ENCODE measurements around the gene MPO.

GRCh38 chr17:58311429-58311894, 30.7 kb upstream of the MPO start:
- TF ChIP-seq CTCF (IDR thresholded peaks at IDR 0.05): no peak
- no peak for TF ChIP-seq EZH2 (IDR thresholded peaks at IDR 0.05; ENCODE audit: borderline replicate concordance, insufficient read depth, low read depth, low read length, poor library complexity, severe bottlenecking)
